ENCODE results near the gene DGKQ.
"Not testable (repeated sequence)": the region's sequence is repeated elsewhere in the genome, so short reads cannot be mapped to it uniquely, and the experiment has no call there.

The DGKQ gene

GRCh38 chr4:1010395-1011021, 37.1 kb upstream of the DGKQ start:
- DNase-seq = peak; percentile 43

DNA sequence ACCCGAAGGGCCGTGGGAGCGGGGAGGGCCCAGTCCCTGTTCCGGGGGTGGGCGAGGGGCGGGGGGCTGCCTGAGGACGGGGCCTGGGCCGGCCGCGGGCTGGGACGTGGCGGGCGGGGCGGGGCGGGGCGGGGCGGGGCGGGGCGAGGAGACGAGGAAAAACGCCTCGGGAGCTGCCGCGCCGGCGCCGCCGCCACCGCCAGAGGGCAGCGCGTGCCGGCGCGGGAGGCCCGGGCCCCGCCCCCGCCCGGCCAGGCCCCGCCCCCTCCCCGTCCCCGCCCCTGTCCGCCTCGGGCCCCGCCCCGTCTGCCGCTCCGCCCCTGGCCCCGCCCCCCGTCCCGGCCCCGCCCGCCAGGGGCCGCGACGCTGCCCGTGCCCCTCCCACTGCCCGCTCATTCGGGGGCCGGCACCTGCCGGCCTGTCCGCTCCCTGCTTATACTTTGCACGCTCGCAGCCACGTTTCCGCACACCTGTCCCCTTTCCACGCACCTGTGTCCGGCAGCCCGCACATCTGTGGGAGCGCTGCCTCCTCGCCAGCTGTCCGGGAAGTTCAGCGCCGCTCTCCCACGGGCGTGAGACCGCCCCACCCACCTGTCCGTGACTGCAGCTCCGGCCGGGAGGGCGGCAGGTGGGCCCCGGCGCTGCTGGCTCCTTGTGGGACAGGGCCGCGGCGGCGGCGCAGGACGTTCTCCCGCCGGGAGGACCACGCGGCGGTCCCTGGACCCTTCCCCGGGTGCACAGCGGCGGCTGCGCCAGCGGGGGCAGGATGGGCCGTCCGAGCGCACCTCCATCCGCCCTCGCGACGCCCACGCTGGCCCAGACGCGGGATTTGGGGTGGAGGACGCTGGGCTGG, 36.4 kb upstream of the DGKQ start:
- peak; percentile 63 for DNase-seq

GRCh38 chr4:1008840-1009541, 35.6 kb upstream of the DGKQ start:
- DNase-seq = no peak

GRCh38 chr4:1006856-1007255, 33.5 kb upstream of the DGKQ start:
- DNase-seq = no peak

DNA sequence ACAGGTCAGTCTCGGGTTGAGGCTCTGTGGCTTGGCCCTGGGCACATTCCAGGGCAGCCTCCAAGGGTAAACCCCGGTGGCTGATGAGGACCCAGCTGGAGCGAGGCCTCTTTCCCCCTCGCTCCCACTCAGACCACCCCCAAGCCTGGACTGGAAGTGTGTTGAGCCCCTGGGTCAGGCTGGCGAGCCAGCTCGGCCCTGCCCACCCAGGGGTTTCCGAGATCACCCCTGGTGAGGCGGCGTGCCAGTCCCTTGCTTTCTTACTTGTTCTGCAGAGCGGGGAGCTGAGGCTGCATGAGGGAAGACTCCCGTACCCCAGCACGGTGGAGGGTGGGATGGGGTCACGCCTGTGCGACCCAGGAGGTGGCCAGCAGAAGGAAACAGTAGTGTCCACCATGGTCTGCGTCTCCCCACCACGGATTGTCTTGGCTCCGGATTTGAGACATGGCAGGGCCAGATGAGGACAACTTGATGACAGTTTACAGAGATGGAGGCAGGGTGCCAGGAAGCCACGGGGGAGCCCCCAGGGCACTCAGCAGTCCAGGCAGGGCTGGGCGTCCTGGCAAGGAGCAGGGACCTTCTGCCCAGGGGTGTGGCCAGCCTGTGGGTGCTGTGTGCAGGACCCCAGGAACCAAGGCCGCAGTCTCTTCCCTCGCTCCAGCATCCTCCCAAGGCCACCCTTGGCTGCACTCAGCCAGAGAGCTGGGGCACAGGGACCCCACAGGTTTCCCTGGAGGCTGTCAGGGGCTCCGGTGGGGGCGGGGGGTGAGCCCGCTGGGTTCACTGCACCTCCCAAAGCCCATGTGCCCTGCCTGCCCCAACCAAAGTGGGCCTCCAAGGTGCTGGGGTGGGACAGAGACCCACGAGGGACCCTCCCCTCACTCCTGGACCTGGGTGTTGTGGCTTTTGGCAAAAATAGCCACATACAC, 31.5 kb upstream of the DGKQ start:
- no peak for DNase-seq

DNA sequence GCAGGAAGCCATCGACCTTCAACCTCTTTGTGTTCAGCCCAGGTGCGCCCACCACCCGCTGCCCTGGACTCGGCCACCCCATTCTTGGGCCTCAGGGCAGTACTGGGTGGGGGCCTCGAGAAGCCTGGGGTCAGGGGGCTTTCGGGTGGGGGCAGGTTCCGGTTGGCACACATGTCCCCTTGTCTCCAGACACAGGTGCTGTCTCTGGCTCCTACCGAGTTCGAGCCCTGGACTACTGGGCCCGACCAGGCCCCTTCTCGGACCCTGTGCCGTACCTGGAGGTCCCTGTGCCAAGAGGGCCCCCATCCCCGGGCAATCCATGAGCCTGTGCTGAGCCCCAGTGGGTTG, 30.7 kb upstream of the DGKQ start:
- DNase-seq = no peak

- no peak for DNase-seq
These were observed 30.1 kb upstream of the DGKQ start for GRCh38 chr4:1003271-1004070.

DNA sequence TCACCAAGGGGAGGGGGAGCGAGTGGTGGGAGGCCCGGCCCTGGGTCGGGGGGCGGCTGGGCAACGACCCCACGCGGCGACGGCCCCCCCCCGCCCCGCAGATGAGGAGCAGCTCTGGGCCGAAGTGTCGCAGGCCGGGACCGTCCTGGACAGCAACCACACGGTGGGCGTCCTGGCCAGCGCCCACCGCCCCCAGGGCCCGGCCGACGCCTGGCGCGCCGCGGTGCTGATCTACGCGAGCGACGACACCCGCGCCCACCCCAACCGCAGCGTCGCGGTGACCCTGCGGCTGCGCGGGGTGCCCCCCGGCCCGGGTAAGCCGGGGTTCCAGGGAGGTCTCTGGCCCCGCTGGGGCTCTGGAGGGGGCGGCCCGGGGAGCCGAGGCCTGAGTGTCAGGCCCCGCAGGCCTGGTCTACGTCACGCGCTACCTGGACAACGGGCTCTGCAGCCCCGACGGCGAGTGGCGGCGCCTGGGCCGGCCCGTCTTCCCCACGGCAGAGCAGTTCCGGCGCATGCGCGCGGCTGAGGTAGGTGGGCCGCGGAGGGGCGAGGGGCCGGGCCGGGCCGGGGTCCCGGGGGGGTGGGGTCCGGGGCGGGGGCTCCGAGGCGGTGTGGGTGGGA, 29.4 kb upstream of the DGKQ start:
- DNase-seq = no peak

DNA sequence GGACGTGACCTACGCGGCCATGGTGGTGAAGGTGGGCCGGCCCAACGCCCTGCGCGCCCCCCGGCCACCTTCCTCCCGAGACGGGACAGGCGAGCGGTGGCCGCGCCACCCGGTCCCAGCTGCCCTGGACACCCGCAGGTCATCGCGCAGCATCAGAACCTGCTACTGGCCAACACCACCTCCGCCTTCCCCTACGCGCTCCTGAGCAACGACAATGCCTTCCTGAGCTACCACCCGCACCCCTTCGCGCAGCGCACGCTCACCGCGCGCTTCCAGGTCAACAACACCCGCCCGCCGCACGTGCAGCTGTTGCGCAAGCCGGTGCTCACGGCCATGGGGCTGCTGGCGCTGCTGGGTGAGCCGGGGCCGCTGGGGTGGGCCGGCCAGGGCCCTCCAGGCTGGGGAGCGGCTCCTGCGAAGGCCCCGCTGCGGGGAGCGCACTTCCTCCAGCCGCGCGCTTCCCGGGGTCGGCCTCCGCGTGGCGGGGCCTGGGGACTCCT, 28.8 kb upstream of the DGKQ start:
- no peak for DNase-seq

- DNase-seq = no peak
These were observed 28.3 kb upstream of the DGKQ start for GRCh38 chr4:1001561-1002130.

DNA sequence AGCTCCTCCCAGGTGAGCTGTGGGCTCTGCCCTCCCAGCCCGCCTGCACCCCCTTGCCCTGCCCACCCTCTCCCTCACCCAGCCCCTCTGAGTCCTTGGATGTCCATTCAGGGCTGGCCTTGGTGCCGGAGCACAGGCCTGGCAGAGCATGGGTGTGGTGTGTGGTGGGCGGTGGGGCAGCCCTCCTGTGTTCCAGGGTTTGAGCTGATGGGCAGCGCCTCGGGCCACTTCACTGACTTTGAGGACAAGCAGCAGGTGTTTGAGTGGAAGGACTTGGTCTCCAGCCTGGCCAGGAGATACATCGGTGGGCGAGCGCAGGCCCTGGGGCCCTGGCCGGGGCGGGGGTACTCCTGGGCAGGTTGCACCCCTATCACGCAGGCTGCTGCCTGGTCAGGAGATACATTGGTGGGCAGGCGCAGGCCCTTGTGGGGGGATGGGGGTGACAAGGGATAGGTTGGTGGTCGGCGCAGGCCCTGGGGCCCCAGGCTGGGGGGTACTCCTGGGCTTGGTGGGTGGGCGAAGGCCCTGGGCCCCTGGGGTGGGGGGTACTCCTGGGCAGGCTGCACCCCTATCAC, 27.4 kb upstream of the DGKQ start:
- DNase-seq = no peak

GRCh38 chr4:999882-1000425, 26.6 kb upstream of the DGKQ start:
- DNase-seq = no peak

GRCh38 chr4:999240-999863, 26.0 kb upstream of the DGKQ start:
- not testable (repeated sequence) for DNase-seq

GRCh38 chr4:998096-998691, 24.8 kb upstream of the DGKQ start:
- no peak for DNase-seq

DNA sequence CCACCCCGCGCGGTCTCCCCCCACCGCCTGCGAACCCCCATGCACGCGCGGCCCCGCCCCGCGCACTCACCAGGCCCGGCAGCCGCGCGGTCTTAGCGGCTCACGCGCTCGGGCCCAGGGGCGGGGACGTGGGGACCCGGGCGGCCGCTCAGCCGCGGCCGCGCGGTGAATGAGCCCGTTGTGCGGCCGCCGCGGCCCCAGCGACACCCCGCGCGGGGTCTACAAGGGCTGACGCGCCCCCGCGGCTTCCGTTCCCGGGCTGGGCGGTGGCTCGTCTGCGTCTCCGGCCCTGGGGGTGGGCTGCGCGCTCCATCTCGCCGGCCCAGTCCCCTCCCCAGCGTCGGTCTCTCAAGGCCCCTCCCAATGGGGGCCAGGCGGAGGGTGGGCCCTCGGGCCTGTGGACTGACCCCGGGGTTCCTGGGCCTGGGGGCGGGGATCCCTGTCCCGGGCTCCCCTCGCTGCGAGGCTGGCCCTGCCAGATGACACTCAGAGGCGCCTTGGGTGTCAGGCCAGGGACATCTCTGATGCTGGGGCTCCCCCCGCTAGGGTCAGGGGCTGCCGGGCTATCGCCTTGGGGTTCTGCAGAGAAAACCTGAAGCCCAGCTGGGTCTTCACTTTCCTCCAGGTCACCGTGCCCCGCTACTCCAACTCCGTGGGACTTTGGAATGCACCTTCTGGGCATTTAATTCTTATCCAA, 24.2 kb upstream of the DGKQ start:
- no peak for DNase-seq

DNA sequence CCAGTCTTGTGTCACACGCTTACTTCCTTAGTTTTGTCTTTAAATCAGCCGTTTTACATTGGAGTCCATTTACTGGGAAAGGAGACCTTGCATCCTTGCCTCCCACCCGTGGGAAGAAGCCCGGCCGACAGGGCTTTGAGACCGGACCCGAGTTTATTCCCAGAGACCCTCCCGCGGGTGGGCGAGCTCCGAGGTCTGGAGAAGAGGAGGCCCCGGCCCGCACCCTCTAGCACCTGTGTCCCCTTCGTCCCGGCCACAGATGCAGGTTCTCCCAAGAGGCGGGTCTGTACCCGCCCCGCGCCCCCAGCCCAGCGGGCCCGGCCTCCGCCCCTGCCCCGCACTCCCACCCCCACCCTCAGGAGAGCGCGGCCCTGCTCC, 23.6 kb upstream of the DGKQ start:
- no peak for DNase-seq

- no peak for DNase-seq
These were observed 22.9 kb upstream of the DGKQ start for GRCh38 chr4:996030-996996.

Measured in effector CD8-positive, alpha-beta T cell (primary cell).